Activated T-cell treated with anti-CD3 and anti-CD28 coated beads, Interleukin-2, amount 50 U/mL, for 1 hour (primary cell): ENCODE data around the gene HOXA4.

Experiments
- DNase-seq: peaks from one replicate; pipeline ENCODE4 v3.0.0-alpha.2; 2020

HOXA4 gene

DNA sequence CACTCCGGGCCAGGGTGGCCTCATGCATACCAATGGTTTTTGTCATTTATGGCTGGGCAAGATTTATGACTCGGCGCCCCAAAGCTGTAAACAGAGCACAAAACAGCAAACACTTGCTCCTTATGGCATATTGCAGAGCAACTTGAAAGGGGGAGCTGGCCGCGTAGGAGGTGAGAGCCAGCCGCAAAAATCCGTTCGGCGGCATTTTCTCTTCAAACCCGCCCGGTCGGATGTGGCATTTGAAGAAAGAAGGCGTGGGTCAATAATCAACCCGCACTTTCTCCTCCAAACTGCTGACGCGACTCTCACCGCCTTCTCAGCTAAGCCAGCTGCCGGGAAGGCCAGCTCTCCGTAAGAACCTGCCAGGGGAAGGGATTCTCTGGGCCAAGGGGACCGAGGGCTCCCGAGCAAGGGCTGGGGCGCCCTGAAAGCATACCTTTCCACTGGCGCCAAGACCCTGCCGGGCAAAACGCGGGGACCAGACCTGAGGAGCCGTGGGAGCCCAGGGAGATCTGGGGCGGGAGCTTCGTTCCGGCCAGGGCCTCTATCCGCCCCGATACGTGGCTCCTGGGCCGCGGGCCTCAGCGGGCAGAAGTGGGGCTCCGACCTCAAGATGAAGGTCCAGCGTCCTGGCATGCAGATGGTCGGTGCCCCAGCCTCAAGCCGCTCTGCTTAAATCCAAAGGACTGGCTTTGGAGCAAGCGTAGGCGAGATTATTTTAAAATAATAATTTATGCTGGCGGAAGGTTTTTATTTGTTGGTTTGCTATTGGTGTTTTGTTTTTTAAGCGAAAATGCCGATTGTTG lies 15.1 kb downstream of the HOXA4 start:
- DNase-seq: no peak

- no peak for DNase-seq
These were observed 15.7 kb downstream of the HOXA4 start for GRCh38 chr7:27114881-27115220.

- DNase-seq: no peak
These were observed 16.4 kb downstream of the HOXA4 start for GRCh38 chr7:27113991-27114769.

GRCh38 chr7:27112955-27113949 lies 17.3 kb downstream of the HOXA4 start:
- DNase-seq: no peak

- no peak for DNase-seq
These were observed 18.2 kb downstream of the HOXA4 start for GRCh38 chr7:27112361-27112760.

GRCh38 chr7:27111751-27112277 lies 18.7 kb downstream of the HOXA4 start:
- DNase-seq: no peak

GRCh38 chr7:27111042-27111750 lies 19.4 kb downstream of the HOXA4 start:
- DNase-seq: no peak

- no peak for DNase-seq
These were observed 20.1 kb downstream of the HOXA4 start for GRCh38 chr7:27110186-27111031.

GRCh38 chr7:27109466-27110185 lies 20.9 kb downstream of the HOXA4 start:
- no peak for DNase-seq

DNA sequence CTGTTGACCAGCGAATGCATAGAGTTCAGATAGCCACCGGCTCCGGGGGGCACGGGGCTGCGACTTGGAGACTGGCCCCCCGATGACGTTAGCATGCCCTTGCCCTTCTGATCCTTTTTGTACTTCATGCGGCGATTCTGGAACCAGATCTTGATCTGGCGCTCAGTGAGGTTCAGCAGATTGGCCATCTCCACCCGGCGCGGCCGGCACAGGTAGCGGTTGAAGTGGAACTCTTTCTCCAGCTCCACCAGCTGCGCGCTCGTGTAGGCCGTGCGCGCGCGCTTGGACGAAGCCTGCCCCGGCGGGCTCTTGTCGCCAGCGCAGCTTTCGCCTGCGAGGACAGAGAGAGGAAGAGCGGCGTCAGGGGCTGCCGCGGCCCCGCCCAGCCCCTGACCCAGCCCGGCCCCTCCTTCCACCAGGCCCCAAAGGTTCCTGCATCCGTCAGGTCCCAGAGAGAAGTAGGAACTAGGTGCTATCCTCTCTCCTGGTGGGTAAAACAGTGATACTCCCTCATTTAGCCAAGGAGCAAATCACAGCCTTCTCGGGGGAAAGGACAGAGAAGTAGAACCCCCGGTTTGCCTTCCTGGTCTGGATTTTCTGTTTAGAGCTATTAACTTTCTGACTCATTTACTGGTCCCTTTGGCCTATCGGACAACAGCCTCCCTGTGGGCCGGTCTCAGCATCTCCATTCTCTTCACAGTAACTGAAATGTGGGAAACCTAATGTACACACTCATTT lies 22.0 kb downstream of the HOXA4 start:
- DNase-seq: no peak

DNA sequence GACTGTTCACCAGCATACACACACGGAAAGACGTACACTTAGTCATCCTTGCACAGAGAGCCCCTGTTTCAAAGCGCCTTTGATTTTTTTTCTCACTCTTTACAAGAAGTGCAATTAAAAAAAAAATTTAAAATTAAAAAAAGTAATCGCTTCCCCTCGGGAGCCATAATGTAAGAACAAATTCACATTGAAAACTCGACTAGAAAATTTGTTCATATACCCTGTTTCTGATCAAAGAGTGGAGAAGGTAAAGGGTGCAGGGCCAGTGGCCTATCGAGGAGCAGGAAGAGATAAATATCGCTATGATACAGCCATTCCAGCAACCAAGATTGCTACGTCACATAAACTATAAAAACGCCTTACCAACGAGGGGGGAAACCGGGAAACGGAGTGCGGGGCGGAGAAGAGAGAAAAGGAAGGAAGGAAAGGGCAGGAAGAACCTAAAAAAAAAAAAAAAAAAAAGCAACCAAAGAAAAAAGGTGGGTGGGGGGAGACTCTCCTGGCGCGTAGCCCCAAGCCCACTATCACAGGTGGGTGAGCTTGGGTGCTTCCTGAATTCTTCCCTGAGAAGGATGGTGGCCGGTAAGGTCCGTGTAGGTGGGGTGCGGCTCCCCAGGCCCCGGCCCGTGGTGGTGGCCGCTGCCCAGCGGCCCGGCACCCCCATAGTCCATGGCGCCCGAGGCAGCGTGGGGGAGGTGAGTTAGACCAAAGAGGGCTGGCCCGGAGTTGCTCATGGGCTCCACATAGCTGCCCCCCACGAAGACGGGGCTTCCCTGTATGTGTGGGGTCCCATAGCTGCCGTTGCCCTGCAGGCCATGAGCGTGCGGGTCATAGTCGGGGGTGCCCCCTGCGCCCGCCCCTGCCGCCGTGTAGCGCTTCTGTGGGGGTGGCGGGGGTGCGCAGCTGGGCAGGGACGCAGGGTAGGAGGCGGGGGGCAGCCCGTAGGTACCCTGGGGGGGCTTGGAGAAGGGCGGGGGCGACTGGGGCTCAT lies 22.9 kb downstream of the HOXA4 start:
- DNase-seq: no peak

DNA sequence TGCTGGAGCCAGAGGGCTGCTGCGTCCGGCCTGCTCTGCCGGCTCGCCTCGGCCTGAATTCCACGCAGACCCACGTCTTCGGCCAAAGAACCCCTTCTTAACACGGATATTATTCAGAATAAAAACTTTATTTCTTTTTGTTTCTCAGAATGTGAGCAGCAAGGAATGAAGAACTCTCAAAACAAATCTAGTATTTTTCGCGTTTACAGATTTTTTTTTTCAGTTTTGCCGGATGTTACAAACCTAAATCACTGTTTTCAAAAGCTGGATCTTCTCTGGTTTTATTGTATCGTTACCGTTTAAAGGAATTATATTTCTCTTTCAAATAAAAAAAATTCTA lies 23.7 kb downstream of the HOXA4 start:
- DNase-seq: no peak

DNA sequence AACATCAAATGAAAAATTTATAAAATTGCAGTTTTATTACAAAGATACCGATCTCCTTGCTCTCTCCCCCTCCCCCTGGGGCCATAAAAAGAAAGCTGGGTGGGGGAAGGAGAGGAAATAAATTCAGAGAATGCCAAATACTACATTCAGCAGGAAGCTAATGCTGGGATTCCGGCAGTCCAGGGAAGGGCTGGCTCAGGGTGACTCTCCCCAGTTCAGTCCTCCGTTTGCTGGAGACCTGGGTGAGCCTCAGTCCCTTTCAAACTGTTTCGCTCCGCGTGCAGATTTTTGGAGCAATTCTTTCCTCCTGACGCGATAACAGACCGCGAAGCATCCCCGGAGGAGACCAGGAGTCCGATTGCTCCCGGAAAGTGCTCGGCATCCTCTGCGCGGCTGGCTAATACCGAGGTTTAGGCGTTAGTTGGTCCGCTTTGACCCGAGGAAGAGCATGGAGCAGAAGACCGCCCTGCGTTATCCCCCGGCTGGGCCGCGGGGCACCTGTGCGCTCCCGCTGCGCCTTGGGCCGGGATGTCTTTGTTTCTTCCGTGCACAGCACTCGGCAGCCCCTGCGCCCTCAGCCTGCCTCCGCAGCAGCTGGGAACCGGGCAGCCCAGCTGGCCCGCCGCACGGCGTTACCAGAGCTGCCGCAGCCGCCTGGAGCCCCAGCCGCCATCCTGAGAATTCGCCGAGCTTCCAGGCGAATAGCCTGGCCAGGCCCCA lies 24.2 kb downstream of the HOXA4 start:
- no peak for DNase-seq

DNA sequence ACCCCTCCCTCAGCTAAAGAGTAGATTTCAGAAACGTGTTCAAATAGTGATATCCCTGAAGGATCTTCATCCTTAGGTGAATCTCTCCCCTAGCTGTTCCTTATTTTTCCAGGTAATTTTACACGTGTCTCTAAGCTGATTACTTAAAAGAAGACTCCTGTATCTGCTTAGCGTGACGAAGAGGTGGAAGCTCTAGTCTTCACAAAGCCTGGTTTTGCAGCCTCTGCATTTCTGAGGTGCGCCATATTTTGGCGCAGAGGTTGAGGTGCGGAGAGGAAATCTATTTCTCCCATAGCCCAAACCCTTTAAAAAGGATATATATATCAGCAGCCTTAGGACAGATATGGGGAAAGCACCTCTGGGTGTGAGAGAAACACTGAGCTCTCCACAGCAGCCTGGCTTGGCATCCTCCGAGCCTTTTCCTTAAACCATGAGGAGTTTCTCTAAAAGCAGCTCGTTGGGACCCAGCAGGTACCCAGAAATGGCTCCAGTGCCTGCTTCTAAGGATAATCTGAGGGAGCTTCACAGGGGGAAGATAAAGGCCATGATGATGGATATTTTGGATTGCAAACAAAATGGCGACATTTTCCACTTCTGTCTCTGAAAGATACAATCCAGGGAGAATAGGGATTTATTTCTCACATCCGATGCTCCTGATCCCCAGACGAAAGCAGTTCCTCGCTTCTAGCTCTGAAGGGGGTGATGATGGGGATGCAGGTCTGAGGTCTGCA lies 25.1 kb downstream of the HOXA4 start:
- no peak for DNase-seq

GRCh38 chr7:27104341-27105058 lies 26.1 kb downstream of the HOXA4 start:
- DNase-seq: no peak

GRCh38 chr7:27103489-27104226 lies 26.9 kb downstream of the HOXA4 start:
- no peak for DNase-seq
